Measurements from ENCODE around the gene MTMR12.
"Not testable (repeated sequence)": the region's sequence is repeated elsewhere in the genome, so short reads cannot be mapped to it uniquely, and the experiment has no call there.

The MTMR12 gene

DNA sequence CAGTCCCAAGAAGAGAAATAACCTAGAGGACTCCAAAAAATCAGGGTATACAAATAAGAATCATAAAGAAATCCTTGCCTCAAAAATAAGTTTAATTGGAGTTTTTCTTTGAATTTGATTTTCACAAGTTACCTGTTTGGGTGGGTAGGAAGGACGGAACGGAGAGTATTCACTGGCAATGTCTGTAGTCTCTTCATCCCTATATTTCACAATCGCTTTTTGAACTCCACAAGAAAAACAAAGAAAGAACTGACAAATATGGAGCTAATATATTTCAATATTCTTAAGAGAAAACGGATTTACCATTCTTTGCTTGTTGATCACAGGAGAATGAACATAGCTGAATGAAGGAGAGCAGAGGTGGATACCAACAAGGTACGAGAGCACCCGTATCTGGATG is 30.1 kb downstream of the MTMR12 start:
- H3K4me3 ChIP-seq (ENCODE audit: low read depth, low read length): no peak overlapping the region
- no peak for DNase-seq (ENCODE audit: low read depth)
- TF ChIP-seq POLR2A (IDR thresholded peaks at IDR 0.05; ENCODE audit: extremely low read depth, insufficient read length) (no peak), MYC (IDR thresholded peaks at IDR 0.05; ENCODE audit: low read depth, low read length) (no peak), MAX (IDR thresholded peaks at IDR 0.05; ENCODE audit: low read depth, low read length) (no peak)
- TF ChIP-seq, protein P1, sequence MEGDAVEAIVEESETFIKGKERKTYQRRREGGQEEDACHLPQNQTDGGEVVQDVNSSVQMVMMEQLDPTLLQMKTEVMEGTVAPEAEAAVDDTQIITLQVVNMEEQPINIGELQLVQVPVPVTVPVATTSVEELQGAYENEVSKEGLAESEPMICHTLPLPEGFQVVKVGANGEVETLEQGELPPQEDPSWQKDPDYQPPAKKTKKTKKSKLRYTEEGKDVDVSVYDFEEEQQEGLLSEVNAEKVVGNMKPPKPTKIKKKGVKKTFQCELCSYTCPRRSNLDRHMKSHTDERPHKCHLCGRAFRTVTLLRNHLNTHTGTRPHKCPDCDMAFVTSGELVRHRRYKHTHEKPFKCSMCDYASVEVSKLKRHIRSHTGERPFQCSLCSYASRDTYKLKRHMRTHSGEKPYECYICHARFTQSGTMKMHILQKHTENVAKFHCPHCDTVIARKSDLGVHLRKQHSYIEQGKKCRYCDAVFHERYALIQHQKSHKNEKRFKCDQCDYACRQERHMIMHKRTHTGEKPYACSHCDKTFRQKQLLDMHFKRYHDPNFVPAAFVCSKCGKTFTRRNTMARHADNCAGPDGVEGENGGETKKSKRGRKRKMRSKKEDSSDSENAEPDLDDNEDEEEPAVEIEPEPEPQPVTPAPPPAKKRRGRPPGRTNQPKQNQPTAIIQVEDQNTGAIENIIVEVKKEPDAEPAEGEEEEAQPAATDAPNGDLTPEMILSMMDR (IDR thresholded peaks at IDR 0.05; ENCODE audit: low read depth, low read length): no peak

DNA sequence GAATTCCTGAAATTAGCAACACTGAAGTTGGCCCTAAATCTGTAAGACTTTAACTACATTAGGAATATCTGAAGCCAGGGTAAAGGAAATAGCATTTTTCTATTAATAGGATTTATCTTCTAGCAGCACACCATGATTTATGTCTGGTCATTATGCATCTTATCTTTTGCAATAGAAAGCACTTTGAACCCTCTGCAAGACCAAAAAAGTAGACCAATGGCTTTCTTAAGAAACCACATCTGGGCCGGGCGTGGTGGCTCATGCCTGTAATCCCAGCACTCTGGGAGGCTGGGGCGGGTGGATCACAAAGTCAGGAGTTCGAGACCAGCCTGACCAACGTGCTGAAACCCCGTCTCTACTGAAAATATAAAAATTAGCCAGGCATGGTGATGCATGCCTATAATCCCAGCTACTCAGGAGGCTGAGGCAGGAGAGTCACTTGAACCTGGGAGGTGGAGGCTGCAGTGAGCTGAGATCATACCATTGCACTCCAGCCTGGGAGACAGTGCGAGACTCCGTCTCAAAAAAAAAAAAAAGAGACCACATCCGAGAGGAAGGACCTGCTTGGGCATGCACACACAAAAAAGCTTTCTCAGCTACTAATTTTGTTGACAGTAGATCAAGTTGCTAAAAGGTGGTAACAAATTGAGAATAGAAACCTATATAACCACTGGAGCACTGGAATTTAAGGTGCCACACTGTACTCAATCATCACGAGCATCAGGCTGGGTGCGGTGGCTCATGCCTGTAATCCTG is 31.2 kb downstream of the MTMR12 start:
- not testable (repeated sequence) for DNase-seq (ENCODE audit: low read depth); H3K4me3 ChIP-seq (ENCODE audit: low read depth, low read length)

DNA sequence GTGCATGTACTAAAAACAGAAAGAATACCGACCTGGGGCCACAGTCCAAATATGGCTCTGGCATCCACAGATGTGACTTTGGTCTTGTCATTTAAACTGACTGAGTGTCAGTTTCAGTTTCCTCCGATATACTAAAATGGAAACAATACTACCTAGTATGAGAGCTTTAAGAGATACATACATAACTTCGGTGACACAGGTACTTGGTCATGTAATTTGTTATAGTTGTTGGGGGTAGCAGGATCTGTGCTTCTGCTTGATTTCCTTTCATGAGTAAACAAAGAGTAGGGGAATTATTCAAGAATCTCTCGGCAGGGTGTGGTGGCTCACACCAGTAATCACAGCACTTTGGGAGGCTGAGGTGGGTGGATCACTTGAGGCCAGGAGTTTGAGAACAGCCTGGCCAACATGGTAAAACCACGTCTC is 32.1 kb downstream of the MTMR12 start:
- no peak for DNase-seq (ENCODE audit: low read depth)
- no peak for TF ChIP-seq MYC (IDR thresholded peaks at IDR 0.05; ENCODE audit: low read depth, low read length)
- TF ChIP-seq POLR2A (IDR thresholded peaks at IDR 0.05; ENCODE audit: extremely low read depth, insufficient read length): no peak
- no peak for TF ChIP-seq MAX (IDR thresholded peaks at IDR 0.05; ENCODE audit: low read depth, low read length)
- TF ChIP-seq, protein P1 (IDR thresholded peaks at IDR 0.05; ENCODE audit: low read depth, low read length): no peak
- H3K4me3 ChIP-seq (ENCODE audit: low read depth, low read length): no peak overlapping the region

DNA sequence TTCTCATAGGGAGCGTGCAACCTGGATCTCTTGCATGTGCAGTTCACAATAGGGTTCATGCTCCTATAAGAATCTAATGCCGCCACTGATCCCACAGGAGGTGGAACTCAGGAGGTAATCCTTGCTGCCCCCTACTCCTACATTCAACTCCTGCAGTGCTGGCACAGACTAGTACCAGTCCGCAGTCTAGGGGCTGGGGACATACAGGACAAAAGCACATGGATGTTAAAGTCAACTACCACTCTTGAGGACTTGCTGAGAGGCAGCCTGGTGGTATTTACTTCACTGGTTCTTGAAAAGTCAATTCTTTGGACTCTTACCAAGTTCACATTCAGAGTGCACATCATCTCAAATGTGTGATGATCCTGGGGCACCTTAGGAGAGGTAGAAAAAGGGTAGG is 33.0 kb downstream of the MTMR12 start:
- H3K4me3 ChIP-seq (ENCODE audit: low read depth, low read length): no peak overlapping the region
- DNase-seq (ENCODE audit: low read depth): no peak
- TF ChIP-seq MYC (IDR thresholded peaks at IDR 0.05; ENCODE audit: low read depth, low read length) (no peak), POLR2A (IDR thresholded peaks at IDR 0.05; ENCODE audit: extremely low read depth, insufficient read length) (no peak), MAX (IDR thresholded peaks at IDR 0.05; ENCODE audit: low read depth, low read length) (no peak)
- TF ChIP-seq, protein P1 (IDR thresholded peaks at IDR 0.05; ENCODE audit: low read depth, low read length): no peak

- DNase-seq (ENCODE audit: low read depth): no peak
- no peak overlapping the region for H3K4me3 ChIP-seq (ENCODE audit: low read depth, low read length)
- TF ChIP-seq MYC (IDR thresholded peaks at IDR 0.05; ENCODE audit: low read depth, low read length) (no peak), MAX (IDR thresholded peaks at IDR 0.05; ENCODE audit: low read depth, low read length) (no peak), POLR2A (IDR thresholded peaks at IDR 0.05; ENCODE audit: extremely low read depth, insufficient read length) (no peak)
- TF ChIP-seq, protein P1 (IDR thresholded peaks at IDR 0.05; ENCODE audit: low read depth, low read length): no peak
These were observed 33.5 kb downstream of the MTMR12 start for GRCh38 chr5:32279223-32279622.

GRCh38 chr5:32278406-32278805 is 34.3 kb downstream of the MTMR12 start:
- 0 out of 2 replicates have a peak, but pooled peaks have one; percentile 20 for TF ChIP-seq MYC (IDR thresholded peaks at IDR 0.05; ENCODE audit: low read depth, low read length)
- no peak for TF ChIP-seq POLR2A (IDR thresholded peaks at IDR 0.05; ENCODE audit: extremely low read depth, insufficient read length)
- TF ChIP-seq, protein P1 (IDR thresholded peaks at IDR 0.05; ENCODE audit: low read depth, low read length): no peak
- peak; percentile 79 for TF ChIP-seq MAX (IDR thresholded peaks at IDR 0.05; ENCODE audit: low read depth, low read length)
- DNase-seq (ENCODE audit: low read depth): peak; percentile 59
- H3K4me3 ChIP-seq (ENCODE audit: low read depth, low read length): no peak overlapping the region
